Gastroesophageal sphincter (tissue), 3 donors: ENCODE results near the gene GMEB2.

ENCODE experiments used
- POLR2A ChIP-seq, 2 donors: fragments of 450-650 bp; IDR thresholded peaks; one replicate each; pipeline ENCODE4 v1.6.1; 2017; ENCODE audit warnings: antibody characterized with exemption in 2 of 2, mild to moderate bottlenecking in 2 of 2, moderate library complexity in 1 of 2
- POLR2AphosphoS5 ChIP-seq: sonication (generic); formaldehyde crosslinking; IDR thresholded peaks from one replicate; pipeline ENCODE4 v1.6.1; 2017; ENCODE audit warnings: antibody characterized with exemption
- TF ChIP-seq, protein P1 (sequence below), 4 experiments: fragments of 200-600 bp in 2 of 4; fragments of 450-650 bp in 2 of 4; sonication (generic) in 1 of 4; IDR thresholded peaks; one replicate each; pipeline ENCODE4 v1.5.1; 2017 to 2019; ENCODE audit warnings: antibody characterized with exemption in 4 of 4, mild to moderate bottlenecking in 2 of 4, moderate library complexity in 2 of 4

DNA sequence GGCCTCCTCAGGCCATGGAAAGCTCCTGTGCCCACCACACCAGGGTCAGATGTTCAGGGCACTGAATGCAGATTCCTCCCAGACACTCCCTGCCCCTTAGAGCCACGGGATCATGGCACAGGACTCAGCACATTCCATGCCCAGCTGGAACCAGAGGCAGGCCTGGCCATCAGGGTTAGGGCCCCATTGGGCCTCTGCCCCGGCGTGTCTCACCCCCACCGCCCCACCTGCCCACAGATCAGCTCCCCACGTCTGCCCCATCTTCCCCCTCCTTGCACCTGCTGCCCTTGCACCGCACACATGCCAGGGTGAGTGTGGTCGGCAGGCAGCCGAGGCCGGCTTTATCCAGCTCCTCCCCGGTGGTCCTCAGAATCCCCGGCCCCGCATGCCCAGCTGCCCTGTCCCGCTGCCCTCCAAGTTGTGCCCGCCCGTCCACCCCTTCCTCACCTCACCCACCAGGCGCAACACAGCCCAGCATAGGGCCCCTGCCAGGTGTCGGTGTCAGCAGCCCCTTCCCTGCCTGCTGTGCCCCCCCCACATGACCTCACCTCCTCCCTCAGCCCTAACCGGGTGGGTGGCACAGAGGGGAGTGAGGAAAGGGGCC, 77.1 kb downstream of the GMEB2 start:
- no peak for TF ChIP-seq POLR2A (IDR thresholded peaks at IDR 0.05)
- TF ChIP-seq, protein P1, sequence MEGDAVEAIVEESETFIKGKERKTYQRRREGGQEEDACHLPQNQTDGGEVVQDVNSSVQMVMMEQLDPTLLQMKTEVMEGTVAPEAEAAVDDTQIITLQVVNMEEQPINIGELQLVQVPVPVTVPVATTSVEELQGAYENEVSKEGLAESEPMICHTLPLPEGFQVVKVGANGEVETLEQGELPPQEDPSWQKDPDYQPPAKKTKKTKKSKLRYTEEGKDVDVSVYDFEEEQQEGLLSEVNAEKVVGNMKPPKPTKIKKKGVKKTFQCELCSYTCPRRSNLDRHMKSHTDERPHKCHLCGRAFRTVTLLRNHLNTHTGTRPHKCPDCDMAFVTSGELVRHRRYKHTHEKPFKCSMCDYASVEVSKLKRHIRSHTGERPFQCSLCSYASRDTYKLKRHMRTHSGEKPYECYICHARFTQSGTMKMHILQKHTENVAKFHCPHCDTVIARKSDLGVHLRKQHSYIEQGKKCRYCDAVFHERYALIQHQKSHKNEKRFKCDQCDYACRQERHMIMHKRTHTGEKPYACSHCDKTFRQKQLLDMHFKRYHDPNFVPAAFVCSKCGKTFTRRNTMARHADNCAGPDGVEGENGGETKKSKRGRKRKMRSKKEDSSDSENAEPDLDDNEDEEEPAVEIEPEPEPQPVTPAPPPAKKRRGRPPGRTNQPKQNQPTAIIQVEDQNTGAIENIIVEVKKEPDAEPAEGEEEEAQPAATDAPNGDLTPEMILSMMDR (IDR thresholded peaks at IDR 0.05) = no peak
- TF ChIP-seq POLR2AphosphoS5 = no peak
